HG03280 (cell line): Measurements from ENCODE around the gene ATG14.
"Not testable (repeated sequence)": the region's sequence is repeated elsewhere in the genome, so short reads cannot be mapped to it uniquely, and the experiment has no call there.

Experiments used
- ATAC-seq: cut with Tn5 transposase; IDR thresholded peaks from one replicate; pipeline ENCODE4 v1.9.1; 2021; ENCODE audit warnings: mild to moderate bottlenecking, moderate library complexity; ENCODE audit not compliant: unreplicated experiment

Gene ATG14

GRCh38 chr14:55433880-55434804 is 22.5 kb upstream of the ATG14 start:
- no peak for ATAC-seq

GRCh38 chr14:55432628-55433027 is 21.0 kb upstream of the ATG14 start:
- ATAC-seq, result no peak

- peak; percentile 69 for ATAC-seq
These were observed 18.5 kb upstream of the ATG14 start for GRCh38 chr14:55430024-55430690.

GRCh38 chr14:55427439-55427838 is 15.8 kb upstream of the ATG14 start:
- no peak for ATAC-seq

GRCh38 chr14:55426891-55427290 is 15.3 kb upstream of the ATG14 start:
- ATAC-seq, result no peak

GRCh38 chr14:55425091-55425490 is 13.5 kb upstream of the ATG14 start:
- ATAC-seq, result no peak

- ATAC-seq, result no peak
These were observed 12.3 kb upstream of the ATG14 start for GRCh38 chr14:55423969-55424368.

- ATAC-seq, result not testable (repeated sequence)
These were observed 10.7 kb upstream of the ATG14 start for GRCh38 chr14:55422338-55422737.

- ATAC-seq, result no peak
These were observed 8.0 kb upstream of the ATG14 start for GRCh38 chr14:55419663-55420062.

GRCh38 chr14:55418411-55418810 is 6.8 kb upstream of the ATG14 start:
- ATAC-seq, result no peak

GRCh38 chr14:55417955-55418354 is 6.3 kb upstream of the ATG14 start:
- ATAC-seq, result no peak

- no peak for ATAC-seq
These were observed 5.2 kb upstream of the ATG14 start for GRCh38 chr14:55416866-55417265.

- no peak for ATAC-seq
These were observed 2.9 kb upstream of the ATG14 start for GRCh38 chr14:55414551-55414950.

- ATAC-seq, result no peak
These were observed 1.0 kb upstream of the ATG14 start for GRCh38 chr14:55412676-55413075.

- no peak for ATAC-seq
These were observed 754 bp downstream of the ATG14 start for GRCh38 chr14:55410876-55411275.

- no peak for ATAC-seq
These were observed 7.3 kb downstream of the ATG14 start for GRCh38 chr14:55404173-55404854.

GRCh38 chr14:55401751-55402150 is 9.9 kb downstream of the ATG14 start:
- ATAC-seq, result no peak

GRCh38 chr14:55399852-55400251 is 11.8 kb downstream of the ATG14 start:
- no peak for ATAC-seq

GRCh38 chr14:55399183-55399582 is 12.4 kb downstream of the ATG14 start:
- no peak for ATAC-seq

- no peak for ATAC-seq
These were observed 13.0 kb downstream of the ATG14 start for GRCh38 chr14:55398679-55399078.

GRCh38 chr14:55389330-55389729 is 22.3 kb downstream of the ATG14 start:
- no peak for ATAC-seq

GRCh38 chr14:55388160-55388559 is 23.5 kb downstream of the ATG14 start:
- no peak for ATAC-seq
